Measurements from ENCODE around the gene SUN5. TPM values are rescaled to one million over a fixed set of nuclear protein-coding genes. Genes with fewer than 3 reads are reported as not detected.

The SUN5 gene
- total RNA-seq, 2 experiments from 2014 or later, result not detected

GRCh38 chr20:32980990-32981389 lies 23.2 kb downstream of the SUN5 start:
- POLR2A ChIA-PET, result interaction anchor here (0.7 to 1.1 kb wide), 3 partner anchors 9 to 15 kb away, joined by 3 read pairs; no protein-coding TSS in a partner anchor
- H3K27ac Mint-ChIP-seq, result no peak overlapping the region

GRCh38 chr20:32980131-32980941 lies 23.9 kb downstream of the SUN5 start:
- TF ChIP-seq CTCF (IDR thresholded peaks at IDR 0.05), result no peak
- CTCF ChIA-PET, result no interaction called here
- H3K27ac Mint-ChIP-seq, result no peak overlapping the region
- no peak for DNase-seq
- no peak overlapping the region for H3K4me3 Mint-ChIP-seq
- peaks cover 7% of the 10 kb centered on the region for H3K9me3 Mint-ChIP-seq
- peaks cover 11% of the 10 kb centered on the region for H3K36me3 Mint-ChIP-seq (ENCODE audit: low read depth)
- intact Hi-C loops (cut with micrococcal nuclease), result no loop called here
- ATAC-seq, result no peak
- peaks cover 12% of the 10 kb centered on the region for H3K4me1 Mint-ChIP-seq (ENCODE audit: low read depth)
- POLR2A ChIA-PET, result interaction anchor here (1.1 kb wide), 1 partner anchor 10 kb away, joined by 3 read pairs; no protein-coding TSS in a partner anchor
- H3K27me3 Mint-ChIP-seq, result no peaks in the 10 kb centered on the region

More at GRCh38 chr20:32980990-32981389, 23.2 kb downstream of the SUN5 start:
- peaks cover 11% of the 10 kb centered on the region for H3K36me3 Mint-ChIP-seq (ENCODE audit: low read depth)
- ATAC-seq (no peak), DNase-seq (no peak)
- H3K4me1 Mint-ChIP-seq (ENCODE audit: low read depth), result peaks cover 12% of the 10 kb centered on the region
- no peak for TF ChIP-seq CTCF (IDR thresholded peaks at IDR 0.05)
- peaks cover 7% of the 10 kb centered on the region for H3K9me3 Mint-ChIP-seq
- H3K4me3 Mint-ChIP-seq, result no peak overlapping the region
- CTCF ChIA-PET, result interaction anchor here (0.6 kb wide), 1 partner anchor 79 kb away, joined by 3 read pairs; no protein-coding TSS in a partner anchor
- intact Hi-C loops (cut with micrococcal nuclease), result no loop called here
- H3K27me3 Mint-ChIP-seq, result no peaks in the 10 kb centered on the region

- ATAC-seq, result no peak
- intact Hi-C loops (cut with micrococcal nuclease), result no loop called here
- CTCF ChIA-PET, result interaction anchor here (2.4 kb wide), 1 partner anchor 25 kb away, joined by 6 read pairs; the partner anchor contains the start of gene SUN5
- Mint-ChIP-seq H3K4me3 (no peak overlapping the region), H3K36me3 (ENCODE audit: low read depth) (peaks cover 15% of the 10 kb centered on the region), H3K4me1 (ENCODE audit: low read depth) (peaks cover 19% of the 10 kb centered on the region), H3K27ac (no peak overlapping the region), H3K9me3 (peaks cover 10% of the 10 kb centered on the region), H3K27me3 (no peaks in the 10 kb centered on the region)
- POLR2A ChIA-PET, result no interaction called here
- no peak for TF ChIP-seq CTCF (IDR thresholded peaks at IDR 0.05)
- no peak for DNase-seq
Observed at GRCh38 chr20:32979201-32979998, 24.8 kb downstream of the SUN5 start.

- ChIA-PET POLR2A (interaction anchor here (0.9 to 1.0 kb wide), 2 partner anchors 13 to 17 kb away, joined by 3 to 5 read pairs; no protein-coding TSS in a partner anchor), CTCF (interaction anchor here (1.2 to 2.4 kb wide), 3 partner anchors 16 to 33 kb away, joined by 3 to 6 read pairs (median 6); partner anchors contain the start of gene SUN5)
- Mint-ChIP-seq H3K4me3 (no peak overlapping the region), H3K4me1 (ENCODE audit: low read depth) (peaks cover 33% of the 10 kb centered on the region), H3K36me3 (ENCODE audit: low read depth) (peaks cover 18% of the 10 kb centered on the region), H3K9me3 (peaks cover 10% of the 10 kb centered on the region), H3K27me3 (no peaks in the 10 kb centered on the region), H3K27ac (no peak overlapping the region)
- no peak for TF ChIP-seq CTCF (IDR thresholded peaks at IDR 0.05)
- ATAC-seq, result no peak
- DNase-seq, result no peak
- intact Hi-C loops (cut with micrococcal nuclease), result no loop called here
Observed at GRCh38 chr20:32978009-32978335, 26.3 kb downstream of the SUN5 start.

All from activated CD8-positive, alpha-beta T cell treated with anti-CD3 and anti-CD28 coated beads for 36 hours (primary cell).